Liver (tissue), 3 donors: ENCODE results near the gene IL10RB.

Source experiments
- ATF3 ChIP-seq: IDR thresholded peaks from 2 replicates; pipeline ENCODE4 v1.6.1; 2016; ENCODE audit warnings: antibody characterized with exemption
- CTCF ChIP-seq: fragments of 150-350 bp; IDR thresholded peaks from 2 replicates; pipeline ENCODE4 v1.5.1; 2017; ENCODE audit warnings: improper control_type of control experiment, low read depth, low read length; ENCODE audit not compliant: missing input control
- FOXA1 ChIP-seq: IDR thresholded peaks from 2 replicates; pipeline ENCODE4 v1.6.1; 2016; ENCODE audit warnings: antibody characterized with exemption
- HNF4A ChIP-seq, 2 donors: conservative IDR thresholded peaks; 2 replicates each; pipeline ENCODE4 v1.6.1; 2016; ENCODE audit warnings: antibody characterized with exemption in 2 of 2, mild to moderate bottlenecking in 2 of 2
- TAF1 ChIP-seq: conservative IDR thresholded peaks from 2 replicates; pipeline ENCODE4 v1.6.1; 2016; ENCODE audit warnings: antibody characterized with exemption, mild to moderate bottlenecking
- donor health status: healthy.
- donor health status: healthy.

GRCh38 chr21:33259428-33259827 lies 6.7 kb upstream of the IL10RB start:
- no peak for TF ChIP-seq CTCF
- TF ChIP-seq HNF4A (conservative IDR thresholded peaks at IDR 0.05): no peak
- no peak for TF ChIP-seq TAF1
- TF ChIP-seq ATF3: no peak
- no peak for TF ChIP-seq FOXA1
